CD8-positive, alpha-beta memory T cell (primary cell): ENCODE data around the gene TNRC6C. TPM values are rescaled to one million over a fixed set of nuclear protein-coding genes. Genes with fewer than 3 reads are reported as not detected.

ENCODE experiments used
- CTCF ChIA-PET: fragments of 350-600 bp; sonication (Branson Sonifier 250); formaldehyde crosslinking; loops from one replicate; lab custom pipeline; 2021; ENCODE audit warnings: antibody characterized with exemption; lab: Charles Lee
- POLR2A ChIA-PET: fragments of 350-600 bp; sonication (Branson Sonifier 250); formaldehyde crosslinking; loops from one replicate; lab custom pipeline; 2021; ENCODE audit warnings: antibody characterized with exemption; lab: Charles Lee
- DNase-seq, 5 donors: peaks; one replicate each; pipeline versions ENCODE4 v3.0.0 to v3.0.0-alpha.2; 2020 to 2022; ENCODE audit warnings: mixed read lengths in 1 of 5
- H3K27ac ChIP-seq: one replicate; pipeline ENCODE4 v1.7.0; 2013; ENCODE audit warnings: low read depth, mild to moderate bottlenecking, low read length, moderate library complexity
- H3K27me3 ChIP-seq: 2 replicates; pipeline ENCODE4 v1.7.0; 2013; ENCODE audit warnings: low read length, mild to moderate bottlenecking; ENCODE audit not compliant: insufficient read depth, poor library complexity, severe bottlenecking
- H3K36me3 ChIP-seq: 2 replicates; pipeline ENCODE4 v1.7.0; 2013; ENCODE audit warnings: mild to moderate bottlenecking, low read length, moderate library complexity; ENCODE audit not compliant: insufficient read depth
- H3K4me1 ChIP-seq: 2 replicates; pipeline ENCODE4 v1.7.0; 2013; ENCODE audit warnings: mild to moderate bottlenecking, low read length, moderate library complexity; ENCODE audit not compliant: insufficient read depth
- H3K4me3 ChIP-seq: 2 replicates; pipeline ENCODE4 v1.7.0; 2013; ENCODE audit warnings: mild to moderate bottlenecking, low read length
- H3K9me3 ChIP-seq: 2 replicates; pipeline ENCODE4 v1.7.0; 2013; ENCODE audit warnings: mild to moderate bottlenecking, low read length
- H3K27ac Mint-ChIP-seq, 8 donors: one replicate each; pipeline ENCODE4 v1.8.0; 2020 to 2021; ENCODE audit warnings: mixed read lengths in 8 of 8, mild to moderate bottlenecking in 6 of 8, inconsistent platforms in 3 of 8, moderate library complexity in 3 of 8
- H3K27me3 Mint-ChIP-seq, 2 donors: one replicate each; pipeline ENCODE4 v1.8.0; 2020 to 2021; ENCODE audit warnings: mixed read lengths in 2 of 2, mild to moderate bottlenecking in 1 of 2, moderate library complexity in 1 of 2
- H3K36me3 Mint-ChIP-seq, 3 donors: one replicate each; pipeline ENCODE4 v1.8.0; 2020 to 2021; ENCODE audit warnings: mixed read lengths in 3 of 3, inconsistent platforms in 1 of 3, mild to moderate bottlenecking in 1 of 3
- H3K4me1 Mint-ChIP-seq, 3 donors: one replicate each; pipeline ENCODE4 v1.8.0; 2020 to 2021; ENCODE audit warnings: mixed read lengths in 3 of 3, inconsistent platforms in 1 of 3, mild to moderate bottlenecking in 1 of 3
- H3K4me3 Mint-ChIP-seq, 7 donors: one replicate each; pipeline ENCODE4 v1.8.0; 2020 to 2021; ENCODE audit warnings: mixed read lengths in 7 of 7, mild to moderate bottlenecking in 6 of 7, moderate library complexity in 4 of 7, inconsistent platforms in 2 of 7
- H3K9me3 Mint-ChIP-seq, 5 donors: one replicate each; pipeline ENCODE4 v1.8.0; 2020 to 2022; ENCODE audit warnings: mixed read lengths in 5 of 5, mild to moderate bottlenecking in 3 of 5, moderate library complexity in 2 of 5, inconsistent platforms in 1 of 5
- polyA plus RNA-seq: library from polyadenylated mRNA; unstranded; fragments of 300-500 nt; fragmentation: Illumina TruSeq; gene quantifications from one replicate; pipeline ENCODE4 v1.2.3, GENCODE V29; 2021
- total RNA-seq, 2 experiments: library from RNA; stranded (reverse); gene quantifications; one replicate each; pipeline ENCODE4 v1.2.3, GENCODE V29; 2021

The TNRC6C gene
- total and polyA plus RNA-seq, 3 experiments from 2014 or later, result 7.4 to 28.1 (median 25.9) TPM

DNA sequence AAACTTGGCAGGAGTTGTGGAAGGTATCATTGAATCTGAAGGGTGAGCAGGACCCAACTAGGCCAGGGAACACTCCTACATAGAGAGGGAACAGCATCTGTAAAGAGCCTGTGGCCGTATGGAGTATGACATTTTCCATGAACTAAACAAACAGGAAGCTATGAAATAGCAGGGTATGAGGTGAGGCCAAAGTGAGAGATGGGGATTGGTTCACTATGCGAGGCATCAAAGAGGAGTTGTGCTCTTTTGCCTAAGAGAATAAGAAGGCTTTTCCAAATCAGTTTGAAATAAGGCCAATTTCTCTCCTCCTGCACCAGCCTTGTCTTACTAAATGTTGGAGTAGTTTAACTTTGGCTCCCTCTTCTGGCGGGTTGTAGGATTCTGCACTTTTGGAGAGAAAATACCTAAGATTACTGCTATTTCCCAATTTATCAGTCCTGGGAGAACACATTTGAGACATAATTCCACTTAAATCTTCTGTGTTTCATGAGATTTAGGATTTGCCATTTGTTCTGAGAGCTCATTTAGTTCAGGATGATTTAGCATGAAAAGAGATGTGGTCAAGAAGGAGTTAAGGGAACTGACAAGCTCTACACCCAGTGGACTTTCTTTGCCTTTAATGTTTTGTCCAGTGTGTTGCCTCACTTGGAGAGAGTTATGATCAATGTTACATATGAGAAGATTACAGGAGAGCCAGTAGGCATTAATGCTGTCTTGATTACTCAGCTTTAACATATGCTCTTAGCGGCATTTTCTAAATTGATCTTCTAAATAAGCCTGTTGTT lies 55.4 kb downstream of the TNRC6C start:
- Mint-ChIP-seq H3K4me1 (peaks cover 28 to 36% (median 35%) of the 10 kb centered on the region in 3 donors), H3K27me3 (no peaks in the 10 kb centered on the region), H3K36me3 (peaks cover 0 to 57% (median 4%) of the 10 kb centered on the region in 3 donors), H3K27ac (peak overlapping the region in 4 of 8 donors; percentile 10 to 54 (median 18)), H3K4me3 (peak overlapping the region in 1 of 7 donors; percentile 33), H3K9me3 (no peaks in the 10 kb centered on the region)
- Histone ChIP-seq H3K4me3 (no peak overlapping the region), H3K36me3 (peaks cover 3% of the 10 kb centered on the region), H3K9me3 (no peaks in the 10 kb centered on the region), H3K27ac (no peak overlapping the region), H3K4me1 (peaks cover 6% of the 10 kb centered on the region), H3K27me3 (no peaks in the 10 kb centered on the region)
- CTCF ChIA-PET, result interaction anchor here (0.8 to 3.1 kb wide), 32 partner anchors 9 to 601 kb away, joined by 3 to 28 read pairs (median 4); partner anchors contain the start of gene TNRC6C
- POLR2A ChIA-PET, result interaction anchor here (4.3 kb wide), 1 partner anchor 56 kb away, joined by 21 read pairs; the partner anchor contains the start of gene TNRC6C
- peak; percentile 34 to 58 (median 37) for DNase-seq

DNA sequence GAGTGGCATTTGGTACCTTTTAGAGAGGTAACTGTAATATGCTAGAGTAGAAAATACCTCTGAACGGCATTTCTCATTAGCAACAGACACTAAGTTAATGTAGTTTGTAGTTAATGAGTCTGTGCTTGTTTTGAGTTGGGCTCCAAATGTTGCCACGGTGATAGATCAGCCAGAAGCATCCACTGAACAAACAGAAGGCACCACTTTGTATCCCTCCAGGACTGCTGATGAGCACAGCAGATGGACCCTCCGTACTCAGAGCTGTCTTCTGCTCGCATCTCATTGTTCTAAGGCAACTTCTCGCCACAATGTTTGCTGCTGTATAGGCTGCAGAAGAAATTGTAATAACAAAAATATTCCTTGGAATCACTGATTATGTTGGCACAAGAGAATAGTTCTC lies 56.1 kb downstream of the TNRC6C start:
- Histone ChIP-seq H3K9me3 (no peaks in the 10 kb centered on the region), H3K36me3 (peaks cover 3% of the 10 kb centered on the region), H3K4me1 (peaks cover 8% of the 10 kb centered on the region), H3K27me3 (no peaks in the 10 kb centered on the region), H3K27ac (no peak overlapping the region), H3K4me3 (no peak overlapping the region)
- H3K27me3 Mint-ChIP-seq, result no peaks in the 10 kb centered on the region
- H3K36me3 Mint-ChIP-seq, result peaks cover 0 to 50% (median 4%) of the 10 kb centered on the region in 3 donors
- no peaks in the 10 kb centered on the region for H3K9me3 Mint-ChIP-seq
- DNase-seq, result no peak
- no peak overlapping the region for H3K4me3 Mint-ChIP-seq
- H3K27ac Mint-ChIP-seq, result no peak overlapping the region
- peaks cover 33 to 44% (median 42%) of the 10 kb centered on the region in 3 donors for H3K4me1 Mint-ChIP-seq
- POLR2A ChIA-PET, result interaction anchor here (4.3 kb wide), 1 partner anchor 57 kb away, joined by 21 read pairs; the partner anchor contains the start of gene TNRC6C
- CTCF ChIA-PET, result interaction anchor here (0.8 to 3.1 kb wide), 16 partner anchors 9 to 586 kb away, joined by 3 to 28 read pairs (median 4); no protein-coding TSS in a partner anchor

DNA sequence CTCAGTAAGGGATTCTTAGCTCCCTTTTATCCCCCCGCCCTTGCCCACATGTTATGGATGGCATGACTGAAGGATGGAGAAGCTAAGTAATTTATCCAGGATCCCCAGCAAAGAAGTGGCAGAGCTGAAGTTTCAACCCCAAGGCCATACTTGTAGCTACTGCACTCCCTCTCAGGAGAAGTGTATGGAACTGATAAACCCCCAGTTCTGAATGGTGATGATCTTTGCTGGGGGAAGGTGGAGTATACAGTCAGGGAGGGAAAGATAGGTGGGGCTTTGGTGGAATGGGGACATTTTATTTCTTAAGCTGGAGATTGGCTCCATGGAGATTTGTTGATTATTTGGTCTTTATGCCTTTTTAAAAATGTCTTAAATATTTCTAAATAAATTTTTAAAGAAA lies 58.3 kb downstream of the TNRC6C start:
- Mint-ChIP-seq H3K9me3 (no peaks in the 10 kb centered on the region), H3K27me3 (no peaks in the 10 kb centered on the region), H3K4me1 (peaks cover 36 to 44% (median 41%) of the 10 kb centered on the region in 3 donors), H3K36me3 (peaks cover 0 to 40% (median 1%) of the 10 kb centered on the region in 3 donors), H3K27ac (no peak overlapping the region), H3K4me3 (no peak overlapping the region)
- H3K4me1 ChIP-seq, result peaks cover 17% of the 10 kb centered on the region
- no peaks in the 10 kb centered on the region for H3K27me3 ChIP-seq
- H3K27ac ChIP-seq, result no peak overlapping the region
- no peaks in the 10 kb centered on the region for H3K9me3 ChIP-seq
- DNase-seq, result no peak
- no peak overlapping the region for H3K4me3 ChIP-seq
- CTCF ChIA-PET, result interaction anchor here (0.7 to 0.9 kb wide), 3 partner anchors 160 to 392 kb away, joined by 3 read pairs; no protein-coding TSS in a partner anchor
- peaks cover 3% of the 10 kb centered on the region for H3K36me3 ChIP-seq
- POLR2A ChIA-PET, result no interaction called here

DNA sequence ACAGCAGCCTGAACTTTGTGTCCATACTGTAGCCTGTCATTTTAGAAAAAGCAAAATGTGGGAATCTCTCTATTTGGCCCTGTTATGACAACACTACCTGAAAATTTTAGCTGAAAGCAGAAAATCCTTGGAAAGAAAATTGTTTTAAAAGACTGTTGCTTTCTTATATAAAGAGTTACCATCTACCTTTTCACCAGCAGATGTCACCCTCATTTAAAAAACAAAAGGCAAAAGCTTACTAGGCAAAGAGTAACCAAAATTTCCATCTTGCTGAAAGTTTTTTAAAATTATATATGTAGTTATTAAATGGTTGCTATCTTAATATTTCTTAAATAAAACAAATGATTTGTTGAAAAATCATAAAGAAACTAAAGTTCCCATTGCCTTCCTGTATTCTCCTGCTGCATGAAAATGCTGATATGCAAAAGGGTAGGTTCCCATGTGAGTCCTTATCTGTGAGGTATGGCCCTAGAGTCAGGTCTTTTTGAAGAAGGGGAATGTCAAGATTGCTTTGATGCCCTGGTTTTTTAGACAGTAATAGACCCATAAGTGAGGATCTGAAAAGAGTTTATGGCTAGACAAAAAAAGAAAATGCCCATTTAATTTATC lies 61.0 kb downstream of the TNRC6C start:
- peaks cover 22 to 38% (median 27%) of the 10 kb centered on the region in 3 donors for H3K4me1 Mint-ChIP-seq
- Histone ChIP-seq H3K27ac (peak overlapping the region; percentile 19), H3K9me3 (no peaks in the 10 kb centered on the region), H3K4me1 (peaks cover 17% of the 10 kb centered on the region), H3K27me3 (no peaks in the 10 kb centered on the region), H3K36me3 (no peaks in the 10 kb centered on the region), H3K4me3 (no peak overlapping the region)
- peak in 1 of 5 donors; percentile 22 for DNase-seq
- no peaks in the 10 kb centered on the region for H3K9me3 Mint-ChIP-seq
- no peaks in the 10 kb centered on the region for H3K27me3 Mint-ChIP-seq
- POLR2A ChIA-PET, result no interaction called here
- H3K36me3 Mint-ChIP-seq, result peaks cover 0 to 35% (median 1%) of the 10 kb centered on the region in 3 donors
- peak overlapping the region in 6 of 8 donors; percentile 35 to 94 (median 66) for H3K27ac Mint-ChIP-seq
- no peak overlapping the region for H3K4me3 Mint-ChIP-seq
- CTCF ChIA-PET, result interaction anchor here (0.6 to 2.6 kb wide), 14 partner anchors 10 to 403 kb away, joined by 3 to 8 read pairs (median 3); partner anchors contain the start of gene TNRC6C

DNA sequence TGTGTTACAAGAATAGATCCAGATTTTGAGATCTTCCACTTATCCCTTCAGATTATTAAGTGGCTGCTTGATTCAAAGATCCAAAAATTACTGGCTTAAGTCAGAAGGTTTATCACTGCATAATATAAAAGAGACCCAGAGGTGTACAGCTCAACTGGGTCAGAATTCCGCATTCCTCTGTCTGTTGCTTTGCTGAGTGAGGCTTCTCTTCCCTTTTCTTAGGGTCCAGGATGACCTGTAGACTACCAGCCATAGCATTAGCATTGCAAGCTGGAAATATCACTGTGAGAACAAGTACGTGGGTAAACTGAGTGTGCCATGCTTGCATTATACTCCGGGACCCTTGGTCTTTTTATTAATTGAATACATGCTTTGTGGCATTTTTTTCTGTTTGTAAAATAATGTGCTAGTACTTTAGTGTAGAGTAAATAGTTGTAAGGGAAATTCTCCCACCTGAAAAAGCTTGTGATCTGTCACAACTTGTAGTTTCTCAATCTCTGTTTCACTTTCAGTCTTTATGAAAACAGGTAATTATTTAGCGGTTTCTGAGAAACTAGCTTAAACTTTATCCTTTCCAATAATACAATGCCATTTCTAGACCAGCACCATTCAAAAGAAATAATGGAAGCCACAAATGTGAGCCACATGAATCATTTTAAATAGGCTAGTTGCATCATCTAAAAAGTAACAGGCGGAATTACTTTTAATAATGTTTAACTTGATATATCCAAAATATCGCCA lies 61.6 kb downstream of the TNRC6C start:
- Mint-ChIP-seq H3K4me1 (peaks cover 22 to 42% (median 27%) of the 10 kb centered on the region in 3 donors), H3K27me3 (no peaks in the 10 kb centered on the region), H3K36me3 (peaks cover 0 to 38% (median 2%) of the 10 kb centered on the region in 3 donors), H3K27ac (peak overlapping the region; percentile 60 to 90 (median 68)), H3K9me3 (peaks cover 0 to 1% (median 0%) of the 10 kb centered on the region in 5 donors), H3K4me3 (peak overlapping the region in 2 of 7 donors; percentile 31 to 64)
- Histone ChIP-seq H3K27me3 (no peaks in the 10 kb centered on the region), H3K27ac (no peak overlapping the region), H3K4me3 (no peak overlapping the region), H3K9me3 (no peaks in the 10 kb centered on the region), H3K4me1 (peaks cover 17% of the 10 kb centered on the region), H3K36me3 (no peaks in the 10 kb centered on the region)
- ChIA-PET CTCF (interaction anchor here (0.7 to 2.6 kb wide), 9 partner anchors 11 to 476 kb away, joined by 3 to 7 read pairs (median 4); no protein-coding TSS in a partner anchor), POLR2A (no interaction called here)
- no peak for DNase-seq

DNA sequence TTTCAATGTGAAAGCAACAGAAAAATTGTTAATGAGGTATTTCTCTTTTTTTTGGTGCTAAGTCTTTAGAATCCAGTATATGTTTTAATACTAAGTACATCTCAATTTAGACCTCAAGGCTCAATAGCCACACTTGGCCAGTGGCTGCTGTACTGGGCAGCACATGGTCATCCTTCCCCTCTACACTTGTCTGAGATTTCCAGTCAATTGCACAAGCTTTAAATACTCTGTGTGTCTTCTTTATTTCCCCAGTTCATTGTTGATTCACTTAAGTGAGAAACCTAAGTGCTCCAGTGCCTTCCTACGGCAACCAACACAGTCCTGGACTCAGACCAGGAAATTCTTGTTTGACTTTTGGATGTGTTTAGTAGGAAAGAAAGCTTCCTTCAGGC lies 62.2 kb downstream of the TNRC6C start:
- Histone ChIP-seq H3K4me3 (no peak overlapping the region), H3K27ac (no peak overlapping the region), H3K9me3 (no peaks in the 10 kb centered on the region), H3K4me1 (peaks cover 17% of the 10 kb centered on the region), H3K36me3 (no peaks in the 10 kb centered on the region), H3K27me3 (no peaks in the 10 kb centered on the region)
- H3K36me3 Mint-ChIP-seq, result peaks cover 0 to 42% (median 2%) of the 10 kb centered on the region in 3 donors
- H3K4me1 Mint-ChIP-seq, result peaks cover 22 to 46% (median 27%) of the 10 kb centered on the region in 3 donors
- peak overlapping the region in 6 of 8 donors; percentile 7 to 79 (median 66) for H3K27ac Mint-ChIP-seq
- peaks cover 0 to 2% (median 0%) of the 10 kb centered on the region in 5 donors for H3K9me3 Mint-ChIP-seq
- no peaks in the 10 kb centered on the region for H3K27me3 Mint-ChIP-seq
- DNase-seq, result no peak
- ChIA-PET CTCF (interaction anchor here (0.7 to 2.6 kb wide), 4 partner anchors 11 to 837 kb away, joined by 3 to 7 read pairs (median 4); no protein-coding TSS in a partner anchor), POLR2A (no interaction called here)
- H3K4me3 Mint-ChIP-seq, result peak overlapping the region in 1 of 7 donors; percentile 42

DNA sequence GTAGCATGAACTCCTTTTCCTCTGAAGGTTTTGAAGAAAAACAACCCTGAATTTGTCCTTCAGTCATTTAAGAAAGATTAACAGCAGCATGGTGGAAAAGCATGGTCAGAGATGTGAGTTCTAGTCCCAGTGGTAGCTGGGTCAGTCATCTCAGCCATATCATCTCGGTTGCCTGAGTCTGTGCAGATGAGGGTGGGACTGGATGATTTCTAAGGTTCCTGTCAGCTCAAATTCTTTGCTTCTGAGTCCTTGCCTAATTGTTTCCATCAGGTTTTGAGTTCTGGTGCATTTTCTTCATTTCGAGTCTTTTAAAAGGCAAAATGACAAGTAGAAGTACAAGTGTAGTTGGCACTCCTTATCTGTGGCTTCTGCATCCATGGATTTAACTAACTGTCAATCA lies 63.9 kb downstream of the TNRC6C start:
- H3K9me3 Mint-ChIP-seq, result peaks cover 0 to 2% (median 0%) of the 10 kb centered on the region in 5 donors
- peaks cover 32 to 63% (median 40%) of the 10 kb centered on the region in 3 donors for H3K4me1 Mint-ChIP-seq
- no peak overlapping the region for H3K27ac ChIP-seq
- H3K27me3 ChIP-seq, result no peaks in the 10 kb centered on the region
- H3K36me3 ChIP-seq, result no peaks in the 10 kb centered on the region
- H3K4me3 ChIP-seq, result no peak overlapping the region
- CTCF ChIA-PET, result interaction anchor here (3.5 kb wide), 1 partner anchor 9 kb away, joined by 14 read pairs; no protein-coding TSS in a partner anchor
- H3K4me1 ChIP-seq, result peaks cover 23% of the 10 kb centered on the region
- no peak overlapping the region for H3K4me3 Mint-ChIP-seq
- peak overlapping the region in 4 of 8 donors; percentile 8 to 35 (median 28) for H3K27ac Mint-ChIP-seq
- no peaks in the 10 kb centered on the region for H3K27me3 Mint-ChIP-seq
- no peaks in the 10 kb centered on the region for H3K9me3 ChIP-seq
- DNase-seq, result no peak
- H3K36me3 Mint-ChIP-seq, result peaks cover 0 to 40% (median 2%) of the 10 kb centered on the region in 3 donors
- POLR2A ChIA-PET, result no interaction called here
